ENCODE measurements around the gene DCAF5. TPM values are rescaled to one million over a fixed set of nuclear protein-coding genes. Genes with fewer than 3 reads are reported as not detected.

DCAF5 gene
- polyA plus RNA-seq, 4 donors, result 51.3 to 62.6 (median 57.9) TPM

GRCh38 chr14:69105326-69105725 lies 47.6 kb downstream of the DCAF5 start:
- DNase-seq (ENCODE audit: low read depth in 4 of 4, low spot score in 3 of 4), result no peak

DNA sequence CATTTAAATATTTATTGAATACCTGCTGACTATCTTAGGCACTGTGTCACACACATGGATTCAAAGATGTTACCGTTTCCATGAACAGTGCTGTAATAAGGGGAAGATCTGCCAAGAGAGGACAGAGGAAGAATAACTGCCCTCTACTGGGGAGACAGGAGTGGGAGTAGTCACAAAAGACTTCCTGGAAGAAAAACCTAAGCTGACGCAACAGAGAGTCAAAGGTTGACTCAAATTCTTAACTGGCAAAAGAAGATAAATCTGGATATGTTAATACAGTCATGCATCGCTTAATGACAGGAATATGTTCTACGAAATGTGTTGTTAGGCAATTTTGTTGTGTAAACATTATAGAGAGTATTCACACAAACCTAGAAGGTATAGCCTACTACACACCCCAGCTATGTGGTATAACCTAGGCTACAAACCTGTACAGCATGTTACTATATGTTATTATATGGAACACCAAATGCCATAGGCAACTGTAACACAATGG lies 51.5 kb downstream of the DCAF5 start:
- no peak for DNase-seq (ENCODE audit: low read depth in 4 of 4, low spot score in 3 of 4)

DNA sequence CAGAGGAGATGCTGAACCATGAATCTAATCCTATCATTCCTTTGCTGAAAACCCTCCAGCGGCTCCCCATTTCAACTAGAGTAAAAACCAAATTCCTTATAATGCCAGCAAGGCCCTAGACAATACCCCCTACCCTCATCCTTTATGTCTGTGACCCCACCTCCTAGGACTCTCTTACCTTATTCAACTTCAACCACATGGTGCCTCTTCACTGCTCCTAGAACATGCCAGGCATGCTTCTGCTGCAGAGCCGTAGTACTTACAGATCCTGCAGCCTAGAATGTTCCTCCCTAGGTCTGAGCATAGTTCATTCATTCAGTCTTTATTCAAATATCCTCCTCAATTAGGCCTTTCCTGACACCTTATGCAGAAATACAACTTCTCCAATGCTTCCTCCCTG lies 54.9 kb downstream of the DCAF5 start:
- no peak for DNase-seq (ENCODE audit: low read depth in 4 of 4, low spot score in 3 of 4)

DNA sequence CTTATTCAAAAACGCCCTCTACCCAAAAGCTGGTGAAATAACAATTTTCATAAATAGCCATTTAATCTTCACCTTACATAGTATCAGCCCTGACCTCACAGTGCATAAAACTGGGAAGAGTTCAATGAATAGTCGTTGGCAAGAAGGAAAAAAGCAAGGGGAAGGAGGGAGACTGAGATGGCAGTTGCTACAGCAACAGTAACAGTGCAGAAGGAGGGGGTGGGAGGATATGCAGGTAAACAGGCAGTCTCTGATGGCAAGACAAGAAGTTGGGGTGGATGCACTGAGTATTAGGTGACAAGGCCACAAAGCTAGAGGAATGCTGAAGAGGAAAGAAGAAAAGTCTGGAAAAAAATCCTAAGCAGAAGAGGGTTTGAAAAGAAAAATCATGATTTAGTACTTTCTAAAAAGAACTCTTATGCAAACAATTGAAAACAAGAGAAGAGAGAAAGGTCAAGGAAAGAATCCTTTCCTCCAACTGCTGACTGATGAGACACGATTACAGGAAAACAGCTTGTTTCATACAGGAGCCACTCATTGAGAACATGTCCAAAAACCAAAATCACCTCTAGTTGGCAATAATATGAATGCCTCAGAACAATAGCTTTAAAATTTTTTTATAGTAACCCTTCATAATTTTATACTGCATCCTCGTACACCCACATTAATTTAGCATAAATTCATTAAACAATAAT lies 56.0 kb downstream of the DCAF5 start:
- no peak for DNase-seq (ENCODE audit: low read depth in 4 of 4, low spot score in 3 of 4)

DNA sequence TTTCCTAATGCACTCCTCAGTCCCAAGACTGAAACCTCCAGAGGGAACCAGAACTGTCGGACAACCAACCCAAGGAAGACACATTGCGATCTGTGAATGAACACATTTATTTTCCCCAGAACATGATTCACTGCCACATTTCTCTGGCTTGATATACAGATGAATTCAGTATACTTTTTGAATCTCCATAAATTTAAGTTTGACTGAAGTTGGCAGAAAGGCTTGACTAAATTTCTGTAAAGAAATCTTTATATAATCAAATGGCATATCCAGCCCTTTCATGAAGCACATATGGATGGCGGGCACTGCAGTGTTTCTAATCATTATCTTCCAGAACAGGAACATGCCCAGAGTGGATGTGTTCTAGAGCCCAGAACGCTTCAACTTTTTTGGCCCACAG lies 56.7 kb downstream of the DCAF5 start:
- no peak for DNase-seq (ENCODE audit: low read depth in 4 of 4, low spot score in 3 of 4)

DNA sequence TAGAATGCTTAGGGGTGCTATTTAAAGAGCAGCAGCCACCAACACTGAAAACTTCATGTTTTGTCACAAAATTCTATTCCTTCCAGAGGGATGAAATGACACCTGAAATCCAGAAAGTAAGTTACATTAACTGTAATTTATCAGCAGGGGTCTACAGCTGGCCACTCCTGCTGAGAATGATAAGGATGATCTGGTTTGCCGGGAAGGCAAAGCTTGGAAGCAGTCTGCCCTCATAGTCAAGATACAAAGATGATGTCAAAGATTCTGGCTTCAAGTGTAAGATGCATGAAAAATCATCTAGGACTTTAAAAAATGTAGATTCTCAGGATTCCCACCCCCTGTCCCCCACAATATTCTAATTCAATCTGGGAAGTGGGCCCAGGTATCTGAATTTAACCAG lies 58.4 kb downstream of the DCAF5 start:
- DNase-seq (ENCODE audit: low read depth in 4 of 4, low spot score in 3 of 4), result no peak

GRCh38 chr14:69093631-69094421 lies 59.1 kb downstream of the DCAF5 start:
- DNase-seq (ENCODE audit: low read depth in 4 of 4, low spot score in 3 of 4), result no peak

- no peak for DNase-seq (ENCODE audit: low read depth in 4 of 4, low spot score in 3 of 4)
Measured at GRCh38 chr14:69092840-69093422, 60.0 kb downstream of the DCAF5 start.

GRCh38 chr14:69091695-69092094 lies 61.2 kb downstream of the DCAF5 start:
- no peak for DNase-seq (ENCODE audit: low read depth in 4 of 4, low spot score in 3 of 4)

DNA sequence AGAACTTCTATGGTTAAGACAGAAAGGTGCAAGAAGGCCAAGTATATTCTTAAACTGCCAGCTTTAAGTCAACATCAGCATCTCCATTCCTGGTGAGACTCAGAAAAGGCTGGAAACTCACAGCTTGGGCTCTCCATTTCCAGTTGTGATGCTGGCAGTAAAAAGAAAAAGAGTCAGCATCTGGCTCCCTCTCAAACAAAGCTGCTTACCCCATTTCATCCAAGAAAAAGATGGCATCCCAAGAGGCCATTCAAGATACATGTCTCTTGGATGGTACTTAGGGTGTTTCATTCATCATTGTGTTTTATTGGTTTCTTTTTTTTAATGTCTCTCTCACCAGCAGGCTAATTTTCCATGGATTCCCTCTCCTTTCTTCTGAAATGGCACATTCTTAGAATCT lies 61.9 kb downstream of the DCAF5 start:
- no peak for DNase-seq (ENCODE audit: low read depth in 4 of 4, low spot score in 3 of 4)

- no peak for DNase-seq (ENCODE audit: low read depth in 4 of 4, low spot score in 3 of 4)
Measured at GRCh38 chr14:69090187-69090789, 62.6 kb downstream of the DCAF5 start.

DNA sequence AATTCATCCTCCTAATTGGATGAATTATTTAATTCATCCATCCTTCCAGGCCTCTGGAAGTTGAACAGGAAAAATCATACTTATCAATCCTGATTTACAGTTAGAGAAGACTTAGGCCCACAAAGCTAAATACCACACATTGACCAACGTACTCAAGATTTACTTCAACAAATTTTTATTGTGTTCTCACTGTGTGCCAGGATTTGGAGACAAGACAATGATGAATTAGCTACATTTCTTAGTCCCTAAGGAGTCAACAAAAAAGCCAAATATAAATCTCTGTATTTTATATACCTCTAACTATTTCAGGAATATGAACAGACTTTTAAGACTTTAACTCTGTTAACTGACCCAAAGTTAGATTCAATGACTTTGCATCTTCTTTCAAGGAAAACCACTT lies 63.9 kb downstream of the DCAF5 start:
- DNase-seq (ENCODE audit: low read depth in 4 of 4, low spot score in 3 of 4), result no peak

DNA sequence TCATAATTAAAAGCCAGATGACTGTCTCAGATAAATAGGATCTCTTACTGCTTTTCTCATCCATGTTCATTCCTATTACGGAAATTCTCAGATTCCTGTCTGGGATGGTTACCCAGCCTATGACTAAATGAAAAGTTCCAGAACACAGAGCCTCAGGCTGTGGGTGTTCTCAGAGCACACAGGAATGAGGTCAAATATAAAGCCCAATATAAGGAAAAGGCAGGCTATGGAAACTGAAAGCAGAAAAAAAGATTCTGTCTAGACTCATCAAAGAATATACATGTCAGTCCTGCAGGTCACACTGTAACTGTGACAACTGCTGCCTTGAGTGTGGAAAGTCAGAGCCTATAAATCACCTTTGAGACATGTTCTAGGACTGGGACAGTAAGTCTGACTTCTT lies 64.3 kb downstream of the DCAF5 start:
- no peak for DNase-seq (ENCODE audit: low read depth in 4 of 4, low spot score in 3 of 4)

DNA sequence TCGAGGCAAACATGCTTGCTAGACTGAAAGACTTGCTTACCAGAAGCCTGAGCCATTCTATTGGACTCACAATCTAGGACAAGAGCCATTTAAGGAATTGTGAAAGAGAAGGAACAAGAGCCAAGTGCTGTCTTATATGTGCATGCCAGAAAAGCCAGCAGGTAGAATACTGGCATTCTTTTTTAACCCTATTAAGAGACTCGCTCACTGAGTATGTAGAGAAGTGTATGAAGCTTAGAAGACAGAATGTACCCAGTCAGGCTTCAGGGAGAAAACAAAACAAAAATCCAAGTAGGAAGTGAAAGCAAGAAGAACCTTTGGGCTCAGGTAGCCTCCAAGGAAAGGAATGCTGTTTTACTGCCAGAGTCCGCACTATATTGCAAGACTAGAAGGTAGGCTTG lies 65.9 kb downstream of the DCAF5 start:
- DNase-seq (ENCODE audit: low read depth in 4 of 4, low spot score in 3 of 4), result no peak

DNA sequence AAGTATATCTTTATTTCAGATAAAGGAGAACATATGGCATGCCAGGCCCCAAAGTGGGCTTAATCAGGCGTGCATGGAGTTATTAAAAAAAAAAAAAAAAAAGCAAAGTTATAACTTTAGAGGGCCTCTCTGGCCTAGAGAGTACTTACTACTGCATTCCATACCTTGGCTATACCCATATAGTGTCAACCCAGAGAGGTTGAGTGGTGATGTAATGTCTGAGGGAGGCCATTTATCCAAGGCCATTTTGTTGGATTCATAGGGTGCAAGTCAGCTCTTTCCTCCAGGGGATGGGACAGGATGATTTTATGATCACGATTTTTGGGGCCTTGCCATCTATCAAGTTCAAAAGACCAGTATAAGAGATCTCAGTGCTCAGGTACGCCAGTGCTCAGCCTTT lies 66.4 kb downstream of the DCAF5 start:
- DNase-seq (ENCODE audit: low read depth in 4 of 4, low spot score in 3 of 4), result no peak

DNA sequence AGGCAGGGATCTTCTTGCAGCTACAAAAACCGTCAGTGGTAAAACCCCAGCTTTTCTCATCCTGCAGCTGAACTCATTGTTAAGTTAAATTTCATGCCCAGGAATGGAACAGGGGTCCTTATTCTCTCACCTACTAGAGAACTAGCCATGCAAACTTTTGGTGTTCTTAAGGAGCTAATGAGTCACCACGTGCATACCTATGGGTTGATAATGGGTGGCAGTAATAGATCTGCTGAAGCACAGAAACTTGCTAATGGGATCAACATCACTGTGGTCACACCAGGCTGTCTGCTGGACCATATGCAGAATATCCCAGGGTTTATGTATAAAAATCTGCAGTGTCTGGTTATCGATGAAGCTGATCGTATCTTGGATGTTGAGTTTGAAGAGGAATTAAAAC lies 68.9 kb downstream of the DCAF5 start:
- no peak for DNase-seq (ENCODE audit: low read depth in 4 of 4, low spot score in 3 of 4)

DNA sequence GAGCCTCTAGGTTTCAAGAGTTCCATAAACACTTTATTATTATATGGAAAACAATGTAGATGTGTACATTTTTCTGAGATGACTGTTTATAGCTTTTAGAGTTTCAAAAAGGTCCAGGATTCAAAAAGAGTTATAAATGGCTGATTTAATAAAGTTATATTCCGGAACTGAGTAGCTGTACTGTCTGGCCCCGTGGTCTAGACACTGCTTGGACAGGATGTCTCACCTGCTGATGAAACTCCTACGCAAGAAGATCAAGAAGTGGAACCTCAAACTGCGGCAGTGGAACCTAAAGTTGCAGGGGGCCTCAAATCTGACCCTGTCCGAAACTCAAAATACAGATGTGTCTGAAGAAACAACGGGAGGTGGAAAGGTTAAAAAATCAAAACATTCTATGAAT lies 69.7 kb downstream of the DCAF5 start:
- no peak for DNase-seq (ENCODE audit: low read depth in 4 of 4, low spot score in 3 of 4)

DNA sequence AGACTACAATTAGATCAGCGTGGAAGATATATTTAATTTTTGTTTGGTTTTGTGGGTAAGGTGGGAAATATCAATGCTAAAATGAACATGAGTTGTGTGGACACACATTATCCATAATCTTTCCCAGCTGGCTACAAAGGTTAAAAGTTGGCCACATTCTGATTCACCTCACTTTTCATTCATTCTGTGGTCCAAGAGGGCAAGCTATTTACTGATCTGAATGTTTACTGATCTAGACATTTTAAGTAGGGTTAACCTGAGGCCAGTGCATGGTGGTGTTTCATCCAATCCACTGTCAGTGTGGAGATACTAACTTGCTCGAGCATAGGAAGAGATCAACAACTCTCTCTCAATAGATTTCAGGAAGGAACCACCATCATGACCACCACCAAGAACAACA lies 71.6 kb downstream of the DCAF5 start:
- no peak for DNase-seq (ENCODE audit: low read depth in 4 of 4, low spot score in 3 of 4)

DNA sequence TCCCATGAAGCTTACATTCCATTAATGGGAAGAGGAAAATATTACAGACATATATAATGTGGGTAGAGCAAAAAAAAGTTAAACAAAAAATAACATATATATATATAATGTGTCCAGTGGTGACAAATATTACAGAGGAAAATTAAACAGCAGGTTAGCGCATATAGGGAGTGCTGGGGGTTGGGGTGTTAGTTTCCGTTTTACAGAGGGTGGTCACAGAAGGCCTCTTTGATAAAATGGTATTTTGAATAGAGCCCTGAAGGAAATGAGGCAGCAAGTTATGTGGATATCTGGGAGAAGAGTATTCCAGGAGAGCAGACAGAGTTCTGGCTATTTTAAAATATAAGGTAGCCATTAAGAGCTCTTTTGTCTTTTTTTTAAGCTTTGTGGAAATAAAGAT lies 73.2 kb downstream of the DCAF5 start:
- DNase-seq (ENCODE audit: low read depth in 4 of 4, low spot score in 3 of 4), result no peak

DNA sequence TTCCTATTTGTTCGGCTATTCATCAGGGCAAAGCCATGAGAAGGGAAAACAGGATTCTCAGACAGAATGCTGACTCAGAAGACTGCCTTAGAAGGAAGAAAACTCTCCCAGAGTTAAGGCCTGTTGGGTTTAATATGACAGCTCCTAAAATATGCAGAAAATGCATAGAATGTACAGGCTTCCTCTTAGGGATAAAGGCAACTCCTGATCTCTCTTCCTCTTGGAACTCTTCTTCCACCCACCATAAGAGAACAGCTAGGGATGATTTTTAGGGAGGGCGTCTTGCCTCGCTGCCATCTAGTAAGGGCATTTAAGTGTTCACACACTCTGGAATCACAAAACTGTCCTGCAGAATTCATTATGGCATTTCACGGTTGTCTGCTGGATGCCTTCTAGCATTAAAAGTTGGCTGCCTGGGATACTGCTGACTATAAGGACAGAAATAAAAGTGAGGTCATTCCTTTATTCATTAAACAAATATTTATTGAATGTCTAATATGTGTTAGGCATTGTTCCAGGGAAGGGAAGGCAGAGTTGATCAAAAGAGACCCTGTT lies 73.7 kb downstream of the DCAF5 start:
- DNase-seq (ENCODE audit: low read depth in 4 of 4, low spot score in 3 of 4), result no peak

DNA sequence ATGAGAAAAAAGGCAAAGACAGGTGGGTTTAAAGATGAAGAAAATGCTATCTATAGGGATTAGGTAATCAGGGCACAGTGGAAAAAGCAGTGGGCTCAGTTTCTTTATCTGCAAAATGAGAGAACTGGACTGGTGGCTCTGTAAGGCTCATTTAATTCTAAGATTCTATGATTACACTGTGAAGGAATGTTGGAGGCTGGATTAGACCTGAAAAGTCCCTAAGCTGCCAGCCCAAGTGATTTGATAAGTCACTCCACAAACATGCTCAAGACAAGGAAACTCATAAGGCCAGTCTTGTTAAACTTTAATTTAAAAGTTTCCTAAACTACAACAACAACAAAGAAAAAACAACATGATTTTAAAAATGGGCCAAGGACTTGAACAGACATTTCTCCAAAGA lies 75.1 kb downstream of the DCAF5 start:
- no peak for DNase-seq (ENCODE audit: low read depth in 4 of 4, low spot score in 3 of 4)
